Left renal pelvis (tissue), 4 donors: ENCODE data around the gene PES1. TPM values are rescaled to one million over a fixed set of nuclear protein-coding genes. Genes with fewer than 3 reads are reported as not detected.
"Not testable (repeated sequence)": the region's sequence is repeated elsewhere in the genome, so short reads cannot be mapped to it uniquely, and the experiment has no call there.

Experiments used
- DNase-seq, 4 donors: peaks; one replicate each; pipeline ENCODE4 v3.0.0-alpha.2; 2013; ENCODE audit warnings: low read depth in 4 of 4, low spot score in 3 of 4
- polyA plus RNA-seq, 4 donors: library from polyadenylated mRNA; unstranded; fragments of 120-200 nt; gene quantifications; one replicate each; pipeline ENCODE4 v1.2.1, GENCODE V29; 2013; ENCODE audit not compliant: insufficient read length in 4 of 4

Gene PES1
- polyA plus RNA-seq, 4 donors: 47.1 to 69.6 (median 66.9) TPM

DNA sequence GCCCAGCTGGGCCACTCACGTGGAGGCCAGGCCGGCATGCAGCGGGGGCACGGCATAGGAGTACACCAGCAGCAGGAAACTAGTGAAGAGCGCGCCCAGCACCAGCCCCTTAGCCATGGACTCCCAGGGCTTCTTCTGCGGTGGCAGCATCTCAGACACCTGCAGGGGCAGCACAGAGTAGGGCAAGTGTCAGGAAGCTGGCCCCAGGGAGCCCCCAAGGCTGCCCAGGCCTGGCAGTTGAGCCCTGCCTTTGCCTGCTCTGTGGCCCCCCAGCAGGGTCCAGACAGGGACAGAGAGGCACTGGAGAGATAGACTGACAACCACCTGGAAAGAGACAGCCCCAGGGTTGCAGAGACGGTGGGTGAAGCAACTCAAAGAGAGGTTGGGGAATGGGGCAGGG is 34.5 kb downstream of the PES1 start:
- no peak for DNase-seq

DNA sequence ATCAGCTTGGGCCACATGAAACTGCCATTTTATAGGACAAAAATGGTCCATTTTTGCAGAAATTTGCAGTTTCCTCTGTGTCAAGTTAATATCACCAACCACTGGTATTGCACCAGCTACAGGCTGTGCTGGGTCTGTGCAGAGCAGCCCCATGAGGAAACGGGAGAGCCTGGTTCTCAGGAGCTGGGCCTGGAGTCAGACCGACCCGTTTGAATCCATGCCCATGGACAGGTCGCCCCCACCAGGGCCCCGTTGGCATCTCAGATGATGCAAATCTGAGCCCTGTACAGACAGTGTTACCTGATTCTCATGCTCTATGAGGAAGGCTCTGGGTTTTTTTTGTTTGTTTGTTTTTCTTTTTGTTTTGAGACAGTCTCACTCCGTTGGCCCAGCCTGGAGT is 35.3 kb downstream of the PES1 start:
- DNase-seq: no peak

DNA sequence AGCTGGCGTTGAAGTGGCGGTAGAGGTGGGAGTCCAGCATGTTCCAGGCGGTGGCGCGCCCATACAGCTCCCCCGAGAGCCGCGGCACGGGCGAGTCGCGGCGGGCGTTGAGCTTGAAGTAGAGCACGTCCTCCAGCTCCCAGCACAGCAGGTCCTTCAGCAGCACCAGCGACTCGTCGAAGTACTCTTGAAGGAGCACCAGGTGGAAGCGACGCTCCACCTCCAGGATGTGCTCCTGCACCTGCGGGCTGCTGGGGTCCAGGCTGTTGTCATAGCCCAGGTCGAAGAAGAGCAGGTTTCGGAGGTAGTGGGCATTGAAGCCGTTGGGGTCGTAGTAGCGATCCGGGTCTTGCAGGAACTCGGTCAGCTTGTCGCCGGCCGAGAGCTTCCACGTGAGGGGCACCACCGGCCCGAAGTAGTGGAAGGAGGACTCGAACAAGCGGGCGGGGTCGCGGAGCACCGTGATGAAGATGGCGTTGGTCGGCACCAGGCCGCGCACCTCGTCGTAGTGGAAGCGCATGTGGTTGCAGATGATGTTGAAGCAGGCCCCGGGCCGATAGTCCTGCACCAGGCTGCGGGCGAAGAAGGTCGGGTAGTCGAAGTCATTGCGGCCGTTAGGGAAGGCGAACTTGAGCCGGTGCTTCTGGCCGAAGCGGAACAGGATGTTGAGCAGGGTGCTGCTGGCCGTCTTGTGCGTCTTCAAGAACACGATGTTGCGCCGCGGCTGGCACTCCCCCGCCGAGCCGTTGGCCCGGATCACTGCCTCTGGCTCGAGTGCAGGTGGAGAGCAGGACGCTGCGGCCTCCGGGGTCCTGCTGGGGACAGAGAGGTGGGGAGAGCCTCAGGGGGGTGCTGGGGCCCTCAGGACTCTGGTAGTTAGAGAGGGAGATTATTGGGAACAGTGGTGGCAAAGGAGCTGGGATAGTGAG is 36.2 kb downstream of the PES1 start:
- DNase-seq: no peak

DNA sequence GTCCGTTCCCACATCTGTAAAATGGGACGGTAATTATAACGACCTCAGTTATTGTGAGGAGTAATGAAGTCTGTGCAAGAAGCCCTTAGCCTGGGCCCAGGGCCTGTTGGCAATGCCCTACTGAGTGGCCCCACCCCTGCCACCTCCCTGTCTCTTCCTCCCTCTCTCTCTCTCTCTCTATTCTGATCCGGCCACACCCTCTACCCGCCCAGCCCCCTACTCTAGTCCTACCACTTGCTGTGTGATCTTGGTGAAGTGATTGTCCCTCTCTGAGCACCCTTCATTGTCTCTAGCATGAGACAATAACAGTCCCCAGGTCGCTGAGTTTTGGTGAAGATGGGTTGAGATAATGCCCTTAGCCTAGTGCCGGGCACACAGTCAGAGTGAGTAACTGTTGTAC is 37.7 kb downstream of the PES1 start:
- no peak for DNase-seq

DNA sequence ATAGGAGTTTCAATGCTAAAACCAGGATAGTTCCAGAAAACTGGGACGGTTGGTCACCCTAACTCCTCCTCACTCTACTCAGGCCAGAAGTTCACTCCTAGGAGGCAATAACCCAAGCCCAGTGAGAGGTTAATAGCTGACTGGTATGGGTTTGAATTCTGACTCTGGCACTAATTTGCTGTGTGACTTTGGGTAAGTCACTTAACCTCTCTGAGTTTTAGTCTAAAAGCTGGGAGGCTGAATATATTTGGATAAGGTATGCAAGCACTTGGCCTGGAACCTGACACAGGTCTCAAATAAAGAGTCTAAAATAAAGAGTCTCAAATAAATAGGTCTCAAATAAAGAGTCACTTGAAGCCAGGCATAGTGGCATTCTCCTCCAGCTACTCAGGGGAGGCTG is 39.0 kb downstream of the PES1 start:
- no peak for DNase-seq

DNA sequence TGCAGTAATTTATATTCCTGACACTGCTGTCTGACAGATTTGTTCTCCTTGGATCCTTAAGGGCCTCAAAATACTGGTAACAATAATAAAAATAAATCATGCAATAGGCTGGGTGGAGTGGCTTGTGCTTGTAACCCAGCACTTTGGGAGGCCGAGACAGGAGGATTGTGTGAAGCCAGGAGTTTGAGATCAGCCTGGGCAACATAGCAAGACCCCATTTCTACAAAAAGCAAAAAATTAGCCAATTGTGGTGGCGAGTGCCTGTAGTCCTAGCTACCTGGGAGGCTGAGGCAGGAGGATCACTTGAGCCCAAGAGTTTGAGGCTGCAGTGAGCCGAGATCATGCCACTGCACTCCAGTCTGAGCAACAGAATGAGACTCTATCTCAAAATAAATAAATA is 39.9 kb downstream of the PES1 start:
- not testable (repeated sequence) for DNase-seq

DNA sequence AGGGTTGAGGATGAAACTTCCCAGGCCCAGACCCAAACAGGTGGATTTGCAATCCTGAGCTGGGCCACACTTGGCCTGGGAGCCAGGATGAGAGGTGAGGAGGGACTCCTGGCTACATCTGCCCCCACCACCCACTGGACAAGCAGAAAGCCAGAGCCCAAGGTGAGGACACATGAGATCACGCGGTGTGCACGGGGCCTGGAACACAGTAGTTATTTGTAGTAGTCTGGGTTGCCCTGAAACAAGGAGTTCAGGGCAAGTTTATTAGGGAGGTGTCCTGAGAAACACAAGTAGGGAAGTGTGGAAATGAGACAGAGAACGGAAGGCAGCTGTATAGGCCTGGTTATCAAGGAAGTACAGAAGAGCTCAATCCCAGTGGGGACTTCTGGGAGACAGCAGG is 44.5 kb downstream of the PES1 start:
- DNase-seq: no peak

DNA sequence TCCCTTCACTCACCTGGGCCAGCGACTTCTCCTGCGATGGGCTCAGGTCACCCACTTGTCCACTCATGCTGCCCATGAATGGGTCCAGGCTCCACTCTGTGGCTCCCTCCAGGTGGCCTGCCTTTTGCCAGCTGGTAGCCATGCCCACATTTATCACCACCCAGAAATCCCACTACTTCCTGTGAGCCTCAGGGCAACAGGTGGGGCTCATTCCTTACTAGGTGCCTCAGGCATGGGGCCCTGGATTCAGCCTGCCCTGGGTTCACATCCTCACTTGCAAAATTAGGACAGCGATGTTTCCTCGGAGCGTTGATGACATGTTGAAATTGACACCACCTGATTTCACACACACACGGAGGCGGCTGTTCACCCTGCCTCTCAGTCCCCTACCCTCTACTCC is 45.1 kb downstream of the PES1 start, which contains the start of gene SEC14L6:
Gene SEC14L6 (minus strand): TSS at position 126 of the 400 bp plus-strand sequence. CDS start 59 bp downstream, at position 67.
- no peak for DNase-seq

DNA sequence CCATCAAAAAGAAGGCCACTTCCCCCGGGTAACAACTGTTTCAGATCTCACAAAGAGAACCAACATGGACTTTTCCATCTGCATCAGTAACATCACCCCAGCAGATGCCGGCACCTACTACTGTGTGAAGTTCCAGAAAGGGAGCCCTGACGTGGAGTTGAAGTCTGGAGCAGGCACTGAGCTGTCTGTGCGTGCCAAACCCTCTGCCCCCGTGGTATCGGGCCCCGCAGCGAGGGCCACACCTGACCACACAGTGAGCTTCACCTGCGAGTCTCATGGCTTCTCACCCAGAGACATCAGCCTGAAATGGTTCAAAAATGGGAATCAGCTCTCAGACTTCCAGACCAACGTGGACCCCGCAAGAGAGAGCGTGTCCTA is 48.9 kb downstream of the PES1 start:
- no peak for DNase-seq

DNA sequence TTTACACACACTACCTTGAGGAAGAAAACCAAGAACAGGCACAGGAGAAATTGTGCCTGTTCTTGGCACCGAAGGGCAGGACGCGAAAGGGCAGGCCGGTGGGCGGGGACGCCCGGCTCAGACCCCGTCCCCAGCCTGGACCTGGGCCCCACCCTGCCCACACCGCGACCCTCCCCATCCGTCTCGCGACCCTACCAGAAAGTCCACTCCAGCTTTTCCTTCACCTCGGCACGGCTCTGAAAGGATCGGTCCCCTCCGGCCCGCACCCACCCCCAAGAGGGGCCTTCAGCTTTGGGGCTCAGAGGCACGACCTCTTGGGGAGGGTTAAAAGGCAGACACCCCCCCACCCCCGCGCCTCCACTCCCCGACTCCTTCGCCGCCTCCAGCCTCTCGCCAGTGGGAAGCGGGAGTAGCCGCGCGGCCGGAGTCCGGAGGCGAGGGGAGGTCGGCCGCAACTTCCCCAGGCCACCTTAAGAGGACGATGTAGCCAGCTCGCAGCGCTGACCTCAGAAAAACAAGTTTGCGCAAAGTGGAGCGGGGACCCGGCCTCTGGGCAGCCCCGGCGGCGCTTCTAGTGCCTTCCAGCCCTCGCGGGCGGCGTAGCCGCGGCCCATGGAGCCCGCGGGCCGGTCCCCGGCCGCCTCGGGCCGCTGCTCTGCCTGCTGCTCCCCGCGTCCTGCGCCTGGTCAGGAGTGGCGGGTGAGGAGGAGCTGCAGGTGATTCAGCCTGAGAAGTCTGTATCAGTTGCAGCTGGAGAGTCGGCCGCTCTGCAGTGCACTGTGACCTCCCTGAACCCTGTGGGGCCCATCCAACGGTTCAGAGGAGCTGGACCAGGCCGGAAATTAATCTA is 49.5 kb downstream of the PES1 start:
- no peak for DNase-seq

DNA sequence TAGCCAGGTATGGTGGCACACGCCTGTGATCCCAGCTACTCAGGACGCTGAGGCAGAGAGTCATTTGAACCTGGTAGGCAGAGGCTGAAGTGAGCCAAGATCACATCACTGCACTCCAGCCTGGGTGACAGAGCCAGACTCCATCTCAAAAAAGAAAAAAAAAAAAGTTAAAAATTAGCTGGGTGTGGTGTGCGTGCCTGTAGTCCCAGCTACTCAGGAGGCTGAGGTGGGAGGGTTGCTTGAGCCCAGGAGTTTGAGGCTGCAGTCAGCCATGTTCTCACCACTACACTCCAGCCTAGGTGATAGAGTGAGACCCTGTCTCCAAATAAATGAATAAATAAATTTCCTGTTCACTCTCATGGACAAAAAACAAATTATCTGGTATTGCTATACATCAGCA is 50.2 kb downstream of the PES1 start:
- DNase-seq: not testable (repeated sequence)

DNA sequence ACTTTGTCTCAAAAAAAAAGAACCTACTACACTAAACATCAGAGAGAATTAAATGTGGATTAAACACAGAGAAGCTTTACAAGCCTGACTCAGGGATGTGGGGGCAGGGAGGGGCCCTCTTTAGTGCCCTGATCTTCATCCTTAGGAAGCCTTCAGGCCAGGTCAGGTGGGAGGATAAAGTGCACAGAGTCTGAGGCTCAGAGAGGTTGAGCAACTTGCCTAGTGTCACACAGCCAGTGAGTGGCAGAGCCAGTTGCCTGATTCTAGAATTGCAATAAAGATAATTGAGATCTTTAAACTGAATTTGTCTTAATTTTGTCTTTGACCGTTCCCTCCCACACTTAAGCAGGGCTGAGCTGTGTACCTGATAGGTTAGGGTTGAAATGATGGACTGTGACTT is 52.3 kb downstream of the PES1 start:
- no peak for DNase-seq

DNA sequence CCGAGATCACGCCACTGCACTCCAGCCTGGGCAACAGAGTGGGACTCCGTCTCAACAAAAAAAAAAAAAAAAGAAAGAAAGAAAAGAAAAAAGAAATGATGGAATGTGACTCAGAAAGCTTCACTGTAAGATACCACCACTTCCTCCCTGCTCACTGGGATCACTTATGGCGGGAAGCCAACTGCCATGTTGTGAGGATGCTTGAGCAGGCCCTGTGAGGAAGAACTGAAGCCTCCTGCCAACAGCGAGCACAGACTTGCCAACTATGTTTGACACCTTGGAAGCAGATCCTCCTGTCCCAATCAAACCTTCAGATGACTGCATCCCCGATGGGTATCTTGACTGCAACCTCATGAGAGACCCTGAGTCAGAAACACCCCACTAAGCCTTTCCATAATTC is 53.4 kb downstream of the PES1 start:
- no peak for DNase-seq

DNA sequence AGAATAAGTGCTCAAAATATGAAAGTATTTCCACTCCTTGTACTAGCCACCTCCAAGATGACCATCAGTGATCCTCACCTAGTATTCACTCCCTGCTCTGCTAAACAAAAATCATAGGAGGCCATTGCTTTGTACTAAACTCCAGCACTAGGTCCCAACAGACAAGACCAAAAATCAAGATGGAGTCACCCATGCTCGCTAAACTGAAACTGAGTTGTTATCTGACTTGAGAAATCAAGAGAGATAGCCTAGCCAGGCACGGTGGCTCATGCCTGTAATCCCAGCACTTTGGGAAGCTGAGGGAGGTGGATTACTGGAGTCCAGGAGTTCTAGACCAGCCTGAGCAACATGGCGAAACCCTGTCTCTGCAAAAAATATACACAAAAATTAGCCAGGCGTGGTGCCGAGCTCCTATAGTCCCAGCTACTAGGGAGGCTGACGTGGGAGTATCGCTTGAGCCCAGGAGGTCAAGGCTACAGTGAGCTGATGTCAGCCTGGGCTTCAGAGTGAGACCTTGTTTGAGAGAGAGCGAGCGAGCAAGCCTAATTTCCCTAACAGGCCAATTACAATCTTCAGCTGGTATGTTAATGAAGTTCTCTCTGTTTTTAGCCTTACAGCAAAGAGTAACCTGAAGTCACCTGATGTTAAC is 54.5 kb downstream of the PES1 start:
- no peak for DNase-seq

DNA sequence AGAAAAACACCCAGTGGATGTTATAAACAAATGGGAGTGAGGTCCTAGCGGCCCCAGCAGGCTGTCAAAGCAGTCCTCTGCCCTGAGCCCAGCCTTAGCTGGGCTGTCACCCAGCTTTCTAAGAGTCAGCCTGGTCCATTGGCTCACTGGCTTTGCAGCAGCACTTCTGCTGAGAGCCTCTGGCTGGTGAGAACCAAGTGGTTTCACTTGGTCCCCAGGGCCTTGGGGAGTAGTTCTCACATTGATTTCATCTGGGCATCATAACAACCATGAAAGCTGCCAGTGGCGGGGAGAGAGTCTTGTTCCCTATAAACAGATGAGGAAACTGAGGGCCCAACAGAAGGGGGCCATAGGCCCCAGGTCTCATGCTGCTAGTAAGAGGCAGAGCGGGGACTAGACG is 56.5 kb downstream of the PES1 start:
- DNase-seq: no peak

DNA sequence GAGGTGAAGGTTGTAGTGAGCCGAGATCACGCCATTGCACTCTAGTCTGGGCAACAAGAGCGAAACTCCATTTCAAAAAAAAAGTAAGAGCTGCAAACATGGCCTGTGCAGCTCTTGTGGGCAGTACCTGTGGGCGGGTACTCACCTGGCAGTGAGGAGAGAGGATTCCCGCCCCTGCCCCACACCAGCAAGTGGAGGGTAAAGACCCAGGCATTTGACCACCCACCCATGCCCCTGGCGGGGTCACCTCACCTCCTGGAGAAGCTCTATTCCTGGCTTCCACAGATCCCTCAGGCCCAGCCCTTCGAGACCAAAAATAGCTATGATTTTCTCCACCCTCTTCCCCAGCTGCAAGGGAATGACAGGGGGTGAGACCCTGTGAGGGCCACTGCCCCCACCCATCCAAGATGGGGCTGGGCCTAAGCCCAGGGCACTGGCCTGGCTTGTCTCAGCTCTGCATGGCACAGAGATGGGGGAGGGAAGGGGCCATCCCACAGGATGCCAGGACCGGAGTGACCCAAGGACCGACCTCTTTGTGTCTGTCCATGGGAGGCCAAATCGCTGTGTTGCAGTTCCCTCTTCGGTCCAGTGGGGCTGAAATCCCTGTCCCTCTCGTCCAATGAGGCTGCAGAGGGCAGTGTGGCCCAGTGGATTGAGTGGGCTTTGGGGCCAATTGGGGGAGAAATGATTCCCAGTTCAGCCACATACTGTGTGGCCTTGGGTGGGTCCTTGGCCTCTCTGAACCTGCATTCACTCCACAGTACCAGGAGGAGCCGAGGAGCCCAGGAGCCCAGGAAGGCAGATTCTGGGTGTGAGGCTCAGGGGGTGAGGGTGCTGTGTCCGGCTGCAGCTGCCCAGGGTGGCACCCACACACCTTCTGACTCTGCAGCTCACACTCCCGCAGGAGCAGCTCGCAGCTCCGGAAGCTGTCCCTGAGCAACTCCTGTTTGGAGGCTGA is 59.8 kb downstream of the PES1 start:
- no peak for DNase-seq

DNA sequence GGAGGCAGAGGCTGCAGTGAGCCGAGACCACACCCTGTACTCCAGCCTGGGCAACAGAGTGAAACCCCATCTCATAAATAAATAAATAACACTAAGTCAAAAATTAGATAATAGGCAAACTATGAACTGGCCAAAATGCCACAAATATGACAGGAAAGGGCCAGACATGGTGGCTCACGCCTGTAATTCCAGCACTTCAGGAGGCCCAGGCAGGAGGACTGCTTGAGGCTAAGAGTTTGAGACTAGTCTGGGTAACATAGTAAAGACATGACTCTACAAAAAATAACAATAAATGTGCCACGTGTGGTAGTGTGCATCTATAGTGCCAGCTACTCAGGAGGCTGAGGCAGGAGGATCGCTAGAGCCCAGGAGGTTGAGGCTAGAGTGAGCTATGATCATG is 65.1 kb downstream of the PES1 start:
- DNase-seq: no peak
